CD4-positive, alpha-beta T cell (primary cell): ENCODE measurements around the gene CD207. TPM values are rescaled to one million over a fixed set of nuclear protein-coding genes. Genes with fewer than 3 reads are reported as not detected.
"Not testable (repeated sequence)": the region's sequence is repeated elsewhere in the genome, so short reads cannot be mapped to it uniquely, and the experiment has no call there.

ENCODE experiments used
- ATAC-seq: fragments of 200-7000 bp; cut with Tn5 transposase; one replicate; pipeline ENCODE4 v1.10.0; 2022; ENCODE audit warnings: mild to moderate bottlenecking; ENCODE audit not compliant: poor library complexity
- CTCF ChIA-PET: fragments of 350-600 bp; sonication (Branson Sonifier 250); formaldehyde crosslinking; loops from one replicate; lab custom pipeline; 2021; ENCODE audit warnings: antibody characterized with exemption, inconsistent platforms; lab: Charles Lee
- POLR2A ChIA-PET: fragments of 350-600 bp; sonication (Branson Sonifier 250); formaldehyde crosslinking; loops from one replicate; lab custom pipeline; 2021; ENCODE audit warnings: antibody characterized with exemption, inconsistent platforms; lab: Charles Lee
- DNase-seq, 14 experiments: peaks; one replicate each; pipeline ENCODE4 v3.0.0-alpha.2; 2013 to 2020; ENCODE audit warnings: mixed read lengths in 2 of 14
- H3K27ac ChIP-seq, 2 donors: one replicate each; pipeline versions ENCODE4 v1.5.1 to v1.7.0; 2013; ENCODE audit warnings: low read length in 2 of 2, low read depth in 1 of 2, mild to moderate bottlenecking in 1 of 2
- H3K27me3 ChIP-seq, 2 experiments: 1 replicate in 1 of 2; 2 replicates in 1 of 2; pipeline versions ENCODE4 v1.6.1 to v1.7.0; 2013; ENCODE audit warnings: low read length in 2 of 2, control low read depth in 1 of 2, mild to moderate bottlenecking in 1 of 2, moderate library complexity in 1 of 2; ENCODE audit not compliant: insufficient read depth in 2 of 2, control insufficient read depth in 1 of 2
- H3K36me3 ChIP-seq: one replicate; pipeline ENCODE4 v1.6.1; 2013; ENCODE audit warnings: low read length, control low read depth; ENCODE audit not compliant: insufficient read depth
- H3K4me1 ChIP-seq: one replicate; pipeline ENCODE4 v1.6.1; 2013; ENCODE audit warnings: low read length, control low read depth; ENCODE audit not compliant: insufficient read depth
- H3K4me3 ChIP-seq: one replicate; pipeline ENCODE4 v1.5.1; 2013; ENCODE audit warnings: mild to moderate bottlenecking, low read length, moderate library complexity
- H3K9me3 ChIP-seq, 2 experiments: 1 replicate in 1 of 2; 2 replicates in 1 of 2; pipeline versions ENCODE4 v1.6.1 to v1.7.0; 2013; ENCODE audit warnings: low read length in 2 of 2, mild to moderate bottlenecking in 2 of 2, control low read depth in 1 of 2, moderate library complexity in 1 of 2; ENCODE audit not compliant: control insufficient read depth in 1 of 2, insufficient read depth in 1 of 2
- H3K27ac Mint-ChIP-seq: one replicate; pipeline ENCODE4 v1.8.0; 2020; ENCODE audit warnings: mixed read lengths
- H3K27me3 Mint-ChIP-seq: one replicate; pipeline ENCODE4 v1.8.0; 2021; ENCODE audit warnings: mixed read lengths
- H3K36me3 Mint-ChIP-seq: one replicate; pipeline ENCODE4 v1.8.0; 2021; ENCODE audit warnings: low read depth, mixed read lengths
- H3K4me1 Mint-ChIP-seq: one replicate; pipeline ENCODE4 v1.8.0; 2021; ENCODE audit warnings: low read depth, mixed read lengths
- H3K4me3 Mint-ChIP-seq: one replicate; pipeline ENCODE4 v1.8.0; 2020; ENCODE audit warnings: mild to moderate bottlenecking, mixed read lengths
- H3K9me3 Mint-ChIP-seq: one replicate; pipeline ENCODE4 v1.8.0; 2020; ENCODE audit warnings: mixed read lengths
- intact Hi-C, 2 experiments: fragments of 100-400 bp; cut with DNase I in 1 of 2; cut with micrococcal nuclease in 1 of 2; formaldehyde crosslinking; loops; one replicate each; pipeline versions ENCODE4 v1.15.1 to v1.9.0; 2023 to 2025; cut with DNase I, micrococcal nuclease
- polyA plus RNA-seq, 2 donors: library from polyadenylated mRNA; unstranded; fragments of 120-200 nt; gene quantifications; one replicate each; pipeline ENCODE4 v1.2.1, GENCODE V29; 2013
- total RNA-seq, 174 experiments: library from RNA in 2 of 174; stranded (reverse) in 2 of 174; gene quantifications; one replicate each; pipeline ENCODE4 v1.2.3 and lab custom pipeline; 2021 to 2026
- TF ChIP-seq, protein P1 (sequence below): fragments of 200-600 bp; IDR thresholded peaks from one replicate; pipeline ENCODE4 v1.8.0; 2022; ENCODE audit warnings: antibody characterized with exemption, mild to moderate bottlenecking

Gene CD207
- total RNA-seq (under 1 TPM in 1 of 2 experiments, not detected in 1; 0.25 TPM), total RNA-seq (lab: John Stamatoyannopoulos, UW) (0 to 0.99 (median 0) reads per million in 172 experiments)
- polyA plus RNA-seq (2013, experiment 1 of 2) = 1.0 TPM
- polyA plus RNA-seq (2013, experiment 2 of 2) = 0.23 TPM

DNA sequence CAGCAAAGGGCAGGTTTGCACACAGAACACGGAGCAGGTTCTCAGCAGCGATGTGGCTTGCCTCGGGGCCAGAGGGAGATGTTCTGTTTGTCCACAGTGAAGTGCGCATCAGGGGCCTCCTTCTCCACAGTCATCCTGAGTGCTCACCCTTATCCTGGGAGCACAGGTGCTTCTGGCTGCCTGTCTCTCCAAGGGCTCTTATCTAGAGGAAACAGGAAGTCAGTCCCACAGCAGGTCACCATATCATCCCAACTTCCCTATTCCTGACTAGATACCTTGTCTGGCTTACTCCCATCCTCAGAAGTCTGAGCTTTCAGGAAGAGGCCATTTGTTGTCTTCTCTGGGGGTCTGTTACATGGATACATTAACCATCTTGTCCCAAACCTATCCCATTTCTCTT is at the start of gene CD207:
Gene CD207, minus strand, starts transcription at position 174 of the 400 bp plus-strand sequence. Its CDS starts 40 bp downstream, at position 134.
- no peak for ATAC-seq
- POLR2A ChIA-PET = no interaction called here
- H3K36me3 ChIP-seq = no peaks in the 10 kb centered on the region
- intact Hi-C loops = no loop called here
- H3K4me1 ChIP-seq = no peaks in the 10 kb centered on the region
- H3K27me3 Mint-ChIP-seq = peaks cover 5% of the 10 kb centered on the region
- H3K27ac Mint-ChIP-seq = no peak within 1 kb of the TSS
- H3K9me3 ChIP-seq = no peaks in the 10 kb centered on the region
- TF ChIP-seq, protein P1, sequence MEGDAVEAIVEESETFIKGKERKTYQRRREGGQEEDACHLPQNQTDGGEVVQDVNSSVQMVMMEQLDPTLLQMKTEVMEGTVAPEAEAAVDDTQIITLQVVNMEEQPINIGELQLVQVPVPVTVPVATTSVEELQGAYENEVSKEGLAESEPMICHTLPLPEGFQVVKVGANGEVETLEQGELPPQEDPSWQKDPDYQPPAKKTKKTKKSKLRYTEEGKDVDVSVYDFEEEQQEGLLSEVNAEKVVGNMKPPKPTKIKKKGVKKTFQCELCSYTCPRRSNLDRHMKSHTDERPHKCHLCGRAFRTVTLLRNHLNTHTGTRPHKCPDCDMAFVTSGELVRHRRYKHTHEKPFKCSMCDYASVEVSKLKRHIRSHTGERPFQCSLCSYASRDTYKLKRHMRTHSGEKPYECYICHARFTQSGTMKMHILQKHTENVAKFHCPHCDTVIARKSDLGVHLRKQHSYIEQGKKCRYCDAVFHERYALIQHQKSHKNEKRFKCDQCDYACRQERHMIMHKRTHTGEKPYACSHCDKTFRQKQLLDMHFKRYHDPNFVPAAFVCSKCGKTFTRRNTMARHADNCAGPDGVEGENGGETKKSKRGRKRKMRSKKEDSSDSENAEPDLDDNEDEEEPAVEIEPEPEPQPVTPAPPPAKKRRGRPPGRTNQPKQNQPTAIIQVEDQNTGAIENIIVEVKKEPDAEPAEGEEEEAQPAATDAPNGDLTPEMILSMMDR = no peak
- H3K4me1 Mint-ChIP-seq = no peaks in the 10 kb centered on the region
- CTCF ChIA-PET = no interaction called here
- no peak within 1 kb of the TSS for H3K27ac ChIP-seq
- peaks cover 0 to under 1% of the 10 kb centered on the region in 2 experiments for H3K27me3 ChIP-seq
- no peak within 1 kb of the TSS for H3K4me3 Mint-ChIP-seq
- no peak within 1 kb of the TSS for H3K4me3 ChIP-seq
- H3K9me3 Mint-ChIP-seq = no peaks in the 10 kb centered on the region
- no peaks in the 10 kb centered on the region for H3K36me3 Mint-ChIP-seq
- DNase-seq = no peak

- H3K27ac ChIP-seq, H3K4me3 ChIP-seq, CTCF ChIA-PET, H3K27ac Mint-ChIP-seq, H3K9me3 Mint-ChIP-seq, H3K4me1 ChIP-seq, H3K36me3 ChIP-seq, ATAC-seq, H3K36me3 Mint-ChIP-seq, H3K4me1 Mint-ChIP-seq, POLR2A ChIA-PET, H3K9me3 ChIP-seq, DNase-seq, H3K4me3 Mint-ChIP-seq: not testable (repeated sequence)
- peaks cover 99% of the 10 kb centered on the region for H3K27me3 Mint-ChIP-seq
- intact Hi-C loops = loop anchor here in 1 of 2 experiments (10.0 kb wide), 1 partner anchor 574 kb away; the partner anchor contains the start of gene FAM136A
- H3K27me3 ChIP-seq = peaks cover 29 to 35% of the 10 kb centered on the region in 2 experiments
Measured at GRCh38 chr2:70878543-70878942, 42.9 kb upstream of the CD207 start.

- H3K4me3 ChIP-seq, H3K36me3 ChIP-seq, DNase-seq, H3K4me1 ChIP-seq, H3K27ac Mint-ChIP-seq, H3K4me1 Mint-ChIP-seq, H3K27ac ChIP-seq, H3K9me3 ChIP-seq, CTCF ChIA-PET, H3K36me3 Mint-ChIP-seq, ATAC-seq, H3K4me3 Mint-ChIP-seq, H3K9me3 Mint-ChIP-seq: not testable (repeated sequence)
- intact Hi-C loops = loop anchor here in 1 of 2 experiments (10.0 kb wide), 1 partner anchor 571 kb away; the partner anchor contains the start of gene FAM136A
- POLR2A ChIA-PET = interaction anchor here (0.6 kb wide), 1 partner anchor 1249 kb away, joined by 3 read pairs; no protein-coding TSS in a partner anchor
- peaks cover 99% of the 10 kb centered on the region for H3K27me3 Mint-ChIP-seq
- peaks cover 31 to 42% of the 10 kb centered on the region in 2 experiments for H3K27me3 ChIP-seq
Measured at GRCh38 chr2:70876138-70876537, 40.5 kb upstream of the CD207 start.

DNA sequence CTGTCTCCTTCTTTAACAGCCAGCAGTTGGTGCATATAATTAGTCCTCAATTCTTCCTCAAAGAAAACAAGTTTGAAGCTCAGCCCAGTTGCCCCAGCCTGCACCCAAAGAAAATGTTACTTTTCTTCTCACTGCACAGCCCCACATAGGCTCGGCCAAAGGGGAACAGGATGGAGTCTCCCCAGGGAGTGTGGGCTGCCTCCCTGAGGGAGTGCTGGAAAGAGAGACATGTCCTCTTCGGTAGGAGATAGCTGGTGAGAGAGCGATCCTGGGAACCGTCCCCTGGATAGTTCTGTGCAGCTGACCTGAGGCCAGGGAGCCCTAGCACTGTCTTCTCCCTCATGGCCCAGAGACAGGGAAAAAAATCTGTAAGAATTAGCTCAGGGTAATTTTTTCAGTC is 37.9 kb upstream of the CD207 start:
- H3K9me3 ChIP-seq = no peaks in the 10 kb centered on the region
- Mint-ChIP-seq H3K4me1 (peaks cover 5% of the 10 kb centered on the region), H3K9me3 (no peaks in the 10 kb centered on the region), H3K36me3 (no peaks in the 10 kb centered on the region), H3K27me3 (peaks cover 81% of the 10 kb centered on the region), H3K27ac (no peak overlapping the region), H3K4me3 (no peak overlapping the region)
- no peak for DNase-seq
- intact Hi-C loops = loop anchor here (5.0 to 10.0 kb wide), 4 partner anchors 49 to 569 kb away; partner anchors contain the start of gene FAM136A (in 1 of the 2)
- POLR2A ChIA-PET = no interaction called here
- H3K27me3 ChIP-seq = peaks cover 35 to 48% of the 10 kb centered on the region in 2 experiments
- H3K27ac ChIP-seq = no peak overlapping the region
- TF ChIP-seq, protein P1 = no peak
- peaks cover 11% of the 10 kb centered on the region for H3K4me1 ChIP-seq
- H3K4me3 ChIP-seq = no peak overlapping the region
- CTCF ChIA-PET = interaction anchor here (1.3 kb wide), 1 partner anchor 74 kb away, joined by 3 read pairs; no protein-coding TSS in a partner anchor
- no peaks in the 10 kb centered on the region for H3K36me3 ChIP-seq
- no peak for ATAC-seq
